NAMALWA (cell line): ENCODE results near the gene C5.

Source experiments
- DNase-seq: peaks from one replicate; pipeline ENCODE4 v3.0.0-alpha.2; 2015; ENCODE audit warnings: low spot score

C5 gene

GRCh38 chr9:120924698-120925534 is 125.2 kb downstream of the C5 start:
- DNase-seq: no peak

- DNase-seq: no peak
Measured at GRCh38 chr9:120923620-120924328, 126.3 kb downstream of the C5 start.

- no peak for DNase-seq
Measured at GRCh38 chr9:120922404-120923195, 127.5 kb downstream of the C5 start.

GRCh38 chr9:120921661-120922181 is 128.4 kb downstream of the C5 start:
- DNase-seq: no peak

DNA sequence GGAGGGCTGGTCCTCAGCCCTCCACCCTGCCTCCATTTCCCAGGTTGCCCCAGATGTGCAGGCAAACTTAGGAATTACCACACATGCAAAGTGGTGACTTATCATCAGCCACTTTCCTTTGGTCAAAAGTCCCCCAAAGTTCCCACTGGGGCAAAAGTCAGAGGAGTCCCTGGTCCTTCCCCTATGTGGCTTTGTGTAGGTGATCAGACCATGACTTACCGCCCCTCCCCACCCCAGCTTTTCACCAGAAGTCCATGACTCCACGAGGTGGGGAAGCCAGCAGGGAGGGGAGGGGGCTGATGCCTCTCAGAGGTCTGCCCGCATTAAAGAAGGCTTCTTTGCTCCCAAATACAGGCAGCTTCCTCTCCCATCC is 129.3 kb downstream of the C5 start:
- DNase-seq: no peak

GRCh38 chr9:120919843-120920805 is 130.0 kb downstream of the C5 start:
- no peak for DNase-seq

DNA sequence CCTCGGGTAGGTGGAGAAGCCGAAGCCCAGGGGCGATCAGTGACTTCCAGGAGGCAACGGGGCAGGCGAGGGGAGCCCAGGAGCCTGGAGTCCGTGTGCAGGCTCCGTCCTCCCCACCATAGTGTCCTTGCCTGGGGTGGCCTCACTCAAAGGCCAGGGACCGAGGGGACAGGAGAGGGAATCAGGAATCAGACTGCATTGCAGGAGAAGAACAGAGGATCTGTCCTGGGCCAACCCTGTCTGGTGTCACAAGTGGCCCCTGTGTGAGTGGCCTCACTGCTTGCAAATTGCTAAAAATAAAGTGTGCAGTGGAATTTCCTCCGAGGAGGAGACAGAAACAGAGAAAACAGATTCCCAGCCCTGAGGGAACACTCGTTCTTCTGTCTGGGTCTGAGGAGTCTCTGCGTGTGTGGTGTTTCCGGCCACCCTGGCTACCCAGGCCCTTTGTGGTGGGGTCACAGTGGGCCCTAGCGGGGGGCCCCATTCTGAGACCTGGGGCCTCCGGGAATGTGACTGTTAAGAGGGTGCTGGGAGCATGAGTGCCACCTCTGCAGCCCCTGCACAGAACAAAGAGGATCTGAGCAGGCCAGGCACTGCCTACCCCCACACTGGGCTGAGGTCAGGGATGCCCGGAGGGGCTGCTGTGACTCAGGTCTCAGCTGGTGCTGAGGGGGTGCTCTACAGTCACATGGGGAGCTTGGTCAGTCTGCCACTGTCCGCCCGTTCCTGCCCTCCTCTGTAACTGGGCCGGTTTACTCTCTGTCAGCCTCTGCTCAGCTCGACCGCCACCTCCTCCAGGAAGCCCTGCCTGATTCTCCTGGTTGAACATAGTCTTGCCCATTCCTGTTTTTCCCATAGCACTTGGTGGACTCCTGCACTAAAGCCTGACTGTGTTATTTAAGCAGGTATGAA is 130.9 kb downstream of the C5 start:
- no peak for DNase-seq

DNA sequence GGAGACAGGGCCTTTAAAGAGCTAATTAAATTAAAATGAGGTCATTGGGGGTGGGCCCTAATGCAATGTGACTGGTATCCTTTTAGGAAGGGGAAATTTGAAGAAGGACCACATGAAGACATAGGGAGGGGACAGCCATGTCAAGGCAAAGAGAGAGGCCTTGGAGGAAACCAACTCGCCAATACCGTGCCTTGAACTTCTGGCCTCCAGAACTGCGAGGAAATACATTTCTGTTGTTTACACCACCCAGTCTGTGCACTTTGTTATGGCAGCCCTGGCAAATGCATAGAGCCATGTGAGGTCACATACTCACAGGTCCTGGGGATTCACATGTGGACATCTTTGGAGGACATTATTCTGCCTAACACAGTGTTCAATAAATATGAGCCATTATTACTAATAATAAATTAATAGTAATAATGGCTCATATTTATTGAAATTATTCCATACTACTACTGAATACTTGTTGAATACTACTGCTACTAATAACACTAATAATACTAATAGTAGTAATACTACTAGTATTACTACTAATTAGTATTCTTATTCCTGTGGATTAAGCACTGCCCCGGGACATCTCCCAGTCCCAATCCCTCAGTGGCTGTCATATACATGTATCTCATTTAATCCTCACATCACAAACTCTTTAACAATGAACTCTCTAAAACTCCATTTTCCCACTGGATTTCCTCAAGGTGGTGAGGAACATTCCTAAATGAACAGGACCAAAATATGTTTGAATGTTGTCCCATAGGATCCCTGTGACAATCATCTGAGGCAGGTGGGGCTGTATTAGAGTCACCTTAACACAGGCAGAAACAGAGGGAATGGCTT is 131.9 kb downstream of the C5 start:
- DNase-seq: no peak

- no peak for DNase-seq
Measured at GRCh38 chr9:120916991-120917880, 132.8 kb downstream of the C5 start.

DNA sequence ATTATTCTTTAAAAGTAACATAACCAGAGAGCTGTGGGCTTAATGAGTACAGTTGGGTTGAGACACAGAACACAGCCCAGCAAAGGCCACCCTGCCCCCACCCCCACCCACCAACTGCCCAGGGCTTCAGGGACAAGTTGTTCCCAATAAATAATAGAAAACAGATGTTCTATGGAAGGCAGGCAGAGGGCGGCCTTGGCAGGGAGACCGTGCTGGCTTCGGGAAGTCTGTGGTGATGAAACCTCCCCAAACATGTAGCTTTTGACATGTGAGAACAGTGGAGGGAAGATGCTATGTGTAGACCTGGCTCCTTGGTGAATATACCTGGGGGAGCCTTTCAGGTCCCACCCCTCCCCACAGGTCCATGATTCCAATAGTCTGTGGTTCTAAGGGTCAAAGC is 133.5 kb downstream of the C5 start:
- DNase-seq: no peak

DNA sequence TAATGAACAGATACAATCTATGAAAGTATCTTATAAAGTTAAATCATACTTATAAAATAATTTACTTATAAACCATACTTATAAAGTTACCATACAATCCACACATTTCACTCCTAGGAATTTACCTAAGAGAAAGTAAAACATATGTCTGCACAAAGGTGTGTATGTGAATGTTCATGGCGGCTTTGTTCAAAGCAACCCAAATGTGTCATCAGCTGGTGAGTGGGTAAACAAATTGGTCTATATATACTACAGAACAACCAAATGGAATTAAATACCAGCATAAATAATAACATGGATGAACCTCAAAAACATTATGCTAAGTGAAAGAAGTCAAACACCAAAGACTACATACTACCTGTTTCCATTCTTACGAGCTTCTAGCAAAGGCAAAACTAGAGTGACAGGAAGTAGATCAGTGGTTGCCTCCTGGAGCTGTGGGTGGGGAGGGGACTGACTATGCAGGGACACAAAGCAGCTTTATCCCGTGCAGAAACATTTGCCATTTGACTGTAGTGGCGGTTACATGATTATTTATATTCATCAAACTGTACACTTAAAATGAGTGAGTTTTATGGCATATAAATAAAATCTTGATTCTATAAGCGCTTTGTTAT is 134.1 kb downstream of the C5 start:
- DNase-seq: no peak

GRCh38 chr9:120914953-120915352 is 135.1 kb downstream of the C5 start:
- no peak for DNase-seq

- no peak for DNase-seq
Measured at GRCh38 chr9:120914396-120914795, 135.7 kb downstream of the C5 start.

DNA sequence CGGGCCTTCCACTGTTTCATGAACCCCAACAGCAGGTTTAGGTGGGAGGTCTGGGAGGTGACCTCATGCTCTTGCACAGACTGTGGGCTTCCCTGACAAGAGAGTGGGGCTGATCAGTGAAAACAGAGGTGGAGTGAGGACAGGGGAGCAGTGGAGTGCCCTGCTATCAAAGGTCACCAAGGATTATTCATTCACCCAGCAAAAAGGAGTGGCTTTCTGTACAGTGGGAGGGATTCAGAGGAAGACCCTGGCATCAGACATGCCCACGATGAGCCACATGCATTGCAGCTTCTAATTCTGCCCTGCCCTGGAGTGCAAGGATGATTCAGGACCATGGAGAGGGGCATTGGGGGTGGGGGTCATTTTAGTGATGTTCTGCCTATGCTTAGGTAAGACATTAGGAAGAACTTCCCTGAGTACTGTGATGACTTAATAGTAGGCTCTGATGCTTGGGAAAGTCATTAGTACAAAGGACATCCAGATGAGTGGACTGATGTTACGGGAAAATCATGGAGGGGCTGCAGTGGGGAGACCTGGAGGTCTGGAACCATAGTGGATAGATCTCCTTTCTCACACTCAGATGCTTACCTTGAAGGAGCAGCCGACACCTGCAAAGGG is 136.3 kb downstream of the C5 start:
- no peak for DNase-seq

GRCh38 chr9:120912958-120913646 is 137.0 kb downstream of the C5 start:
- no peak for DNase-seq

DNA sequence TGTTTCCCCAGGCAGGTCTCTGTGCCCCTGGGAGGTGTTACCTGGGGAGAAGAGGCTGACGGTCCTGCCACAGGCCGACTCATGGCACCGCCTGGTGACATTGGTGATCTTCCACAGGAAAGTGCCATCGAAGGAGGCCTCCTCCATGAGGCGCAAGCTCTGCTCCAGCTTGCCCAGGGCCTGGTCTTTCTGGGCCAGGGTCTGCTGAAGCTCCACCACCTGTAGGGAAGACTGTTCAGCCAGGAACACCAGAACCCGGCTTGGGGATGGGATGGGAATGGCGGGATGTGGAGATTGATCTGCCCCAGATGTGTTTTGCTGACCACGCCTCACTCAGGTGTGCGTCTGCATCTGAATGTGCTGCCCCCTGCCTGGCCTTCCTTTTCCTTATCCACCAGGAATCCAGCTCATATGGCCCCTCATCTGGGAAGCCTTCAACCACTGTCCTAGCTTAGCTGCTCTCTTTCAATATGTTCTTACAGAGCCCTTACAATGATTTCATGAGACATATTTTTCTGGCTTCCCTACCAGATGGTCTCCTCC is 138.7 kb downstream of the C5 start:
- no peak for DNase-seq
